OCI-LY3 (cell line): Measurements from ENCODE around the gene ERC2.

Source experiments
- H2AFZ ChIP-seq: fragments of 200-600, 300-600 bp; shearing (Covaris generic); 2 replicates; pipeline ENCODE4 v1.6.0; 2014; ENCODE audit warnings: antibody characterized with exemption, low read depth, low read length
- H3K27ac ChIP-seq: fragments of 200-600, 300-600 bp; sonication (generic); 2 replicates; pipeline ENCODE4 v1.5.1; 2014; ENCODE audit warnings: mild to moderate bottlenecking, low read length, moderate library complexity, mixed read lengths
- H3K27me3 ChIP-seq: fragments of 200-600, 300-600 bp; sonication (generic); 2 replicates; pipeline ENCODE4 v1.6.1; 2014; ENCODE audit warnings: low read depth, low read length, mixed read lengths
- H3K36me3 ChIP-seq: fragments of 200-600, 300-600 bp; sonication (generic); replicated peaks from 2 replicates; pipeline ENCODE3; 2014; ENCODE audit warnings: low read depth, low read length, mixed read lengths
- H3K4me1 ChIP-seq: fragments of 300-600, 200-600 bp; sonication (generic); 2 replicates; pipeline ENCODE4 v1.6.1; 2014; ENCODE audit warnings: low read length, mixed read lengths
- H3K4me2 ChIP-seq: fragments of 200-600, 300-600 bp; sonication (generic); 2 replicates; pipeline ENCODE4 v1.6.1; 2014; ENCODE audit warnings: low read length, mixed read lengths
- H3K4me3 ChIP-seq: fragments of 300-600, 200-600 bp; sonication (generic); 2 replicates; pipeline ENCODE4 v1.5.1; 2014; ENCODE audit warnings: antibody characterized with exemption, mild to moderate bottlenecking, low read length, moderate library complexity
- H3K79me2 ChIP-seq: fragments of 300-600, 200-600 bp; shearing (Covaris generic); 2 replicates; pipeline ENCODE4 v1.6.1; 2014; ENCODE audit warnings: mild to moderate bottlenecking, low read length, mixed read lengths
- H3K9ac ChIP-seq: fragments of 300-600, 200-600 bp; shearing (Covaris generic); 2 replicates; pipeline ENCODE4 v1.6.0; 2014; ENCODE audit warnings: mild to moderate bottlenecking, low read length, moderate library complexity
- H3K9me3 ChIP-seq: fragments of 200-600, 300-600 bp; shearing (Covaris generic); 2 replicates; pipeline ENCODE4 v1.6.1; 2014; ENCODE audit warnings: low read length, mixed read lengths; ENCODE audit not compliant: insufficient read depth
- H4K20me1 ChIP-seq: fragments of 200-600, 300-600 bp; sonication (generic); 2 replicates; pipeline ENCODE4 v1.6.1; 2016; ENCODE audit warnings: low read length, mixed read lengths; ENCODE audit not compliant: insufficient read depth
- EZH2phosphoT487 ChIP-seq: fragments of 200-600 bp; shearing (Covaris generic); IDR thresholded peaks from 2 replicates; pipeline ENCODE4 v1.6.1; 2018; ENCODE audit warnings: antibody characterized with exemption, mixed run types, low read depth
- TF ChIP-seq, protein P1 (sequence below): fragments of 200-600, 300-600 bp; sonication (generic); IDR thresholded peaks from 2 replicates; pipeline ENCODE4 v1.5.1; 2014; ENCODE audit warnings: antibody characterized with exemption, low read length, low read depth

ERC2 gene

DNA sequence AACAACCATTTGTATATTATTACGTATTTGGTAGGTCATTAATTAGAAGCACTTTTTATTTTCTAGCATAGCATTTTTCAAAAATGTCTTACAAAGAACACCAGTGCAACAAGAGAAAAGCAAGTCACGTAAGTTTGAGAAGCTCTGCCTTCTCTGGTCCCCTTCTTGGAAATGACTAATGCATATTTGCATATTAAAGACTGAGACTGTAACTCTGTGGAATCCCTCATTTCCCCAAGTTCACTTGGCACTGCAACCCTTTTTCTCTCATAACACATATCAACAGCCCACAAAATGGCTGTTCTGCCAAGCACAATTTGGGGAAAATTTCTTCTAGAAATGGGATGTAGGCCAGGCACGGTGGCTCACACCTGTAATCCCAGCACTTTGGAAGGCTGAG, 176.3 kb downstream of the ERC2 start:
- H2AFZ ChIP-seq, result no peak overlapping the region
- TF ChIP-seq, protein P1, sequence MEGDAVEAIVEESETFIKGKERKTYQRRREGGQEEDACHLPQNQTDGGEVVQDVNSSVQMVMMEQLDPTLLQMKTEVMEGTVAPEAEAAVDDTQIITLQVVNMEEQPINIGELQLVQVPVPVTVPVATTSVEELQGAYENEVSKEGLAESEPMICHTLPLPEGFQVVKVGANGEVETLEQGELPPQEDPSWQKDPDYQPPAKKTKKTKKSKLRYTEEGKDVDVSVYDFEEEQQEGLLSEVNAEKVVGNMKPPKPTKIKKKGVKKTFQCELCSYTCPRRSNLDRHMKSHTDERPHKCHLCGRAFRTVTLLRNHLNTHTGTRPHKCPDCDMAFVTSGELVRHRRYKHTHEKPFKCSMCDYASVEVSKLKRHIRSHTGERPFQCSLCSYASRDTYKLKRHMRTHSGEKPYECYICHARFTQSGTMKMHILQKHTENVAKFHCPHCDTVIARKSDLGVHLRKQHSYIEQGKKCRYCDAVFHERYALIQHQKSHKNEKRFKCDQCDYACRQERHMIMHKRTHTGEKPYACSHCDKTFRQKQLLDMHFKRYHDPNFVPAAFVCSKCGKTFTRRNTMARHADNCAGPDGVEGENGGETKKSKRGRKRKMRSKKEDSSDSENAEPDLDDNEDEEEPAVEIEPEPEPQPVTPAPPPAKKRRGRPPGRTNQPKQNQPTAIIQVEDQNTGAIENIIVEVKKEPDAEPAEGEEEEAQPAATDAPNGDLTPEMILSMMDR, result no peak
- peak overlapping the region; percentile 65 for H3K27ac ChIP-seq

DNA sequence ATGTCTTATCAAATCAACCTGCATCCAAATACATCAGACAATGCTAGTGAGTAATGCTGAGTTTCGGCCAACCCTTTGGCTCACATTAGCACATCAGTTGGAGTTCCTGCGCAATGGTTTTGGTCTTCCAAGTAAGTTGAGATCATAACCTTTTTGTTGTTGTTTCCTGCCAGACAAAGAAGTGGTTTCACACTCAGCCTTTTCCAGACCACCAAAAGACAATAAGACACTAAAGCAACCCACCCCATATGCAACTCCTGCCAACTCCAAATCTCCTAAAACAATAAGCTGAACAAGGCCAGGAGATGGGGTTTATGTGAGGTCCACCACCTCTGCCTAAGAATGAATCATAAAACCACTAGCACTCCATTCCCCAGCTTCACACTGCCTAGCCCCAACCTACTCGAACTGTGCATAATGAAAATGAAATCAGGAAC, 177.0 kb downstream of the ERC2 start:
- peaks cover 33% of the 10 kb centered on the region for H3K27me3 ChIP-seq
- H3K4me3 ChIP-seq, result peak overlapping the region; percentile 44
- H3K79me2 ChIP-seq, result no peaks in the 10 kb centered on the region
- H3K4me2 ChIP-seq, result peak overlapping the region; percentile 61
- H2AFZ ChIP-seq, result no peak overlapping the region
- TF ChIP-seq, protein P1, result no peak
- TF ChIP-seq EZH2phosphoT487, result no peak
- peaks cover 69% of the 10 kb centered on the region for H3K4me1 ChIP-seq
- no peaks in the 10 kb centered on the region for H4K20me1 ChIP-seq
- H3K9ac ChIP-seq, result peak overlapping the region; percentile 21; the same call in 1 of the 2 replicates
- H3K27ac ChIP-seq, result peak overlapping the region; percentile 65
- no peaks in the 10 kb centered on the region for H3K9me3 ChIP-seq
- no peaks in the 10 kb centered on the region for H3K36me3 ChIP-seq

More for the DNA sequence above, 176.3 kb downstream of the ERC2 start:
- H3K4me1 ChIP-seq, result peaks cover 76% of the 10 kb centered on the region
- H3K36me3 ChIP-seq, result no peaks in the 10 kb centered on the region
- H3K4me3 ChIP-seq, result peak overlapping the region; percentile 44
- H3K9me3 ChIP-seq, result no peaks in the 10 kb centered on the region
- H4K20me1 ChIP-seq, result no peaks in the 10 kb centered on the region
- H3K9ac ChIP-seq, result peak overlapping the region; percentile 25; the same call in 1 of the 2 replicates
- no peaks in the 10 kb centered on the region for H3K79me2 ChIP-seq
- H3K4me2 ChIP-seq, result peak overlapping the region; percentile 61
- H3K27me3 ChIP-seq, result peaks cover 39% of the 10 kb centered on the region

DNA sequence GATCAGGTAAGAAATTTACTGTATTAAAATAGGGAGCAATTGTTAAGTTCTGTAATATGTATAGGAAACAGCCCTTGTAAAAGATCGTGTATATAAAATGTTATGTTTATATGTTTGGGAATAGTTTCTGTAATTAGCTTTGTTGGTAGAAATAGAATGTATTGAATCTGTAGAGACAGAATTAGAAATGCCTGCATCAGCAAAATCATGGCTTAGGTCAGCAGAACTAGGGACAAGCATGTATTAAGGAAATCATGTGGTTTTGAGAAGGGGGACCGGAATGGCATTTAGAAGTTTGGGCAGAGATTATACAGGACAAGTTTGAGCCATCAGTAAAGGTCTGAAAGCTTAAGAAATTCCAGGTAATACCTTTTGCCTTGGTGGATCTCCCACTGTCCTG, 177.9 kb downstream of the ERC2 start:
- Histone ChIP-seq H3K36me3 (no peaks in the 10 kb centered on the region), H3K27me3 (peaks cover 31% of the 10 kb centered on the region), H3K4me1 (peaks cover 60% of the 10 kb centered on the region), H4K20me1 (no peaks in the 10 kb centered on the region), H3K9me3 (no peaks in the 10 kb centered on the region), H2AFZ (no peak overlapping the region), H3K79me2 (no peaks in the 10 kb centered on the region), H3K4me3 (no peak overlapping the region), H3K4me2 (no peak overlapping the region), H3K9ac (no peak overlapping the region), H3K27ac (no peak overlapping the region)
- TF ChIP-seq, protein P1, result no peak
- no peak for TF ChIP-seq EZH2phosphoT487

DNA sequence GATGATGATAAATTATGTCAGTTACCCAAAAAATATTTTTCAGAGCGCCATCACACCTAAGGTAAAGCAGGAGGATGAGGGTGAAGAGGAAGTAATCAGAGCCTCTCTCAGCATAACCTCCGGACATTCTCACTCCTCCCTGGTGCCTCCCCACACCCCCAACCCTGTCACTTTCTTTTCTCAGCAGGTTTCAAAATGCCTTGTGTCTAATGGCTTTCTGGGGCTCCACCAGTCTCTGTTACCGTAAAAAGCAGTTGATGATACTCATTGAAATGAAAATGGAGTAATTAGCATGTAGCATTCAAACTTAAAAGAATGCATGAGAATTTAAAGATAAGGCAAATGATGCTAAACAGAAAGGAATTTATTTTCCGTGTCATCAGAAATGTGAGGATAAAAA, 180.0 kb downstream of the ERC2 start:
- Histone ChIP-seq H3K4me1 (peaks cover 53% of the 10 kb centered on the region), H3K9ac (no peak overlapping the region), H3K27ac (no peak overlapping the region), H3K79me2 (no peaks in the 10 kb centered on the region), H3K4me3 (no peak overlapping the region), H4K20me1 (no peaks in the 10 kb centered on the region), H3K4me2 (no peak overlapping the region), H3K9me3 (no peaks in the 10 kb centered on the region), H2AFZ (no peak overlapping the region), H3K27me3 (peaks cover 29% of the 10 kb centered on the region), H3K36me3 (no peaks in the 10 kb centered on the region)
- TF ChIP-seq EZH2phosphoT487, result no peak
- TF ChIP-seq, protein P1, result no peak
